ENCODE results near the gene HSPA1B. TPM values are rescaled to one million over a fixed set of nuclear protein-coding genes. Genes with fewer than 3 reads are reported as not detected.

The HSPA1B gene
- polyA plus RNA-seq, 1 of the 3 experiments (the other 2 are of a cell fraction) = 96.3 TPM

DNA sequence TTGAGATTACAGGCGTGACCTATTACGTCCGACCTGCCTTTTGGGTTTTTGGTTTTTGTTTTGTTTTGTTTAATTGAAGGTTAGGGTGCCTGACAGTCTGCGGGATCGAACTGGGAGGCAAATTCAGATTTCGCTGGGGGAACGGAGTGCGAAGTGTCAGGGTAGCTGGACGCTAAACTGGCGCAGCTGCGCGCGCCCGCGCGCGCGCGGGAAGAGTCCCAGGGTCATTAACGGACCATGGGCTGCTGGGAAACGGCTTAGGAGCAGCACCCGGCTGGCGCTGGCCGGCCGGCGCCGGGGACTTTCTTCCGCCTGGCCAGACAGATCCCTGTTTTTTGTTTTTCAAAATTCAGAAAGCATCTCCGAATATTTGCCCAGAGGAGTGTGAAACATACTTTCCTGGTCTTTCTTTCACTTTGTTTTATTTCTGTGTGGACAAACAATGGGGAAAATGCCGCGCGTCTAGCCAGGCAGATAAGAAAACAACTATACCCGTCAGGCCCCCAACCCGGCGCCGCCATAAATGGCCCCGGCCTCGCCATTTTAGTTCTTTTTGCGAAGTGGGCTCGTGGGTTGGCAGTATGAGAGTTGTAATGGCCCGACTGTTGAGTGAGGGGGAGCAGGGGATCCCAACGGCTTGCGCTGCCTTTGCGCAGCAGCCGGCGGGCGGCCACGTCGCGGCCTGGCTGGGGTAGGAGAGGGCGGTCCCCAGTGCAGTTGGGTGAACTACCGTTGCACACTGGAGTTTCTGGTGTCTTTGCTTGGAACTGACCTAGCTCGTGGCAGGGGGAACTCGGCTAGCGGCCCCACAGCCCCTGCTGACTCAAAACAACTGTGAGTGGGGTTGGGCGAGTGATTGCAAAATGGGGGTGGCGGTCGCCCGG lies 7.1 kb downstream of the HSPA1B start (continued):
- TF ChIP-seq TCF12 (IDR thresholded peaks at IDR 0.05) = no peak
- TF ChIP-seq, protein P1, sequence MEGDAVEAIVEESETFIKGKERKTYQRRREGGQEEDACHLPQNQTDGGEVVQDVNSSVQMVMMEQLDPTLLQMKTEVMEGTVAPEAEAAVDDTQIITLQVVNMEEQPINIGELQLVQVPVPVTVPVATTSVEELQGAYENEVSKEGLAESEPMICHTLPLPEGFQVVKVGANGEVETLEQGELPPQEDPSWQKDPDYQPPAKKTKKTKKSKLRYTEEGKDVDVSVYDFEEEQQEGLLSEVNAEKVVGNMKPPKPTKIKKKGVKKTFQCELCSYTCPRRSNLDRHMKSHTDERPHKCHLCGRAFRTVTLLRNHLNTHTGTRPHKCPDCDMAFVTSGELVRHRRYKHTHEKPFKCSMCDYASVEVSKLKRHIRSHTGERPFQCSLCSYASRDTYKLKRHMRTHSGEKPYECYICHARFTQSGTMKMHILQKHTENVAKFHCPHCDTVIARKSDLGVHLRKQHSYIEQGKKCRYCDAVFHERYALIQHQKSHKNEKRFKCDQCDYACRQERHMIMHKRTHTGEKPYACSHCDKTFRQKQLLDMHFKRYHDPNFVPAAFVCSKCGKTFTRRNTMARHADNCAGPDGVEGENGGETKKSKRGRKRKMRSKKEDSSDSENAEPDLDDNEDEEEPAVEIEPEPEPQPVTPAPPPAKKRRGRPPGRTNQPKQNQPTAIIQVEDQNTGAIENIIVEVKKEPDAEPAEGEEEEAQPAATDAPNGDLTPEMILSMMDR (IDR thresholded peaks at IDR 0.05) = no peak
- TF ChIP-seq ELF1 (IDR thresholded peaks at IDR 0.05) = peak; percentile 38; the same call in 1 of the 2 replicates
- TF ChIP-seq EZH2phosphoT487 (IDR thresholded peaks at IDR 0.05; ENCODE audit: borderline replicate concordance, low read depth) = no peak
- no peak for TF ChIP-seq NFIC (IDR thresholded peaks at IDR 0.05; ENCODE audit: borderline replicate concordance)
- TF ChIP-seq GABPA (IDR thresholded peaks at IDR 0.05; ENCODE audit: low read depth) = no peak
- peak; percentile 77 for TF ChIP-seq NRF1 (IDR thresholded peaks at IDR 0.05; ENCODE audit: low read depth, low read length)
- peak; percentile 36; the same call in 1 of the 2 replicates for TF ChIP-seq TEAD4 (IDR thresholded peaks at IDR 0.05; ENCODE audit: borderline replicate concordance, insufficient read depth)
- TF ChIP-seq EP300 (IDR thresholded peaks at IDR 0.05; ENCODE audit: borderline replicate concordance in 1 of 2, low read depth in 1 of 2, low read length in 1 of 2) = no peak
- TF ChIP-seq FOXM1 (IDR thresholded peaks at IDR 0.05; ENCODE audit: low read depth) = no peak
- peak; percentile 63 for TF ChIP-seq MXI1 (IDR thresholded peaks at IDR 0.05; ENCODE audit: low read depth, low read length)
- peak; percentile 96 for TF ChIP-seq TAF1 (IDR thresholded peaks at IDR 0.05; ENCODE audit: borderline replicate concordance, low read depth, low read length)

GRCh38 chr6:31836047-31836473 lies 8.5 kb downstream of the HSPA1B start:
- no peak for DNase-seq
- H3F3A ChIP-seq (replicated peaks; ENCODE audit: insufficient read depth) = peaks cover 63% of the 10 kb centered on the region
- no peaks in the 10 kb centered on the region for H3K27me3 ChIP-seq (ENCODE audit: insufficient read depth)
- peak overlapping the region; percentile 66 to 96 for H3K4me3 ChIP-seq (ENCODE audit: low read depth in 2 of 2, low read length in 1 of 2)
- H3K9me3 ChIP-seq = no peaks in the 10 kb centered on the region
- no peak overlapping the region for H2AFZ ChIP-seq (ENCODE audit: low read depth)
- peak overlapping the region; percentile 88 for H3K9ac ChIP-seq
- ChIA-PET CTCF (interaction anchor here (0.8 to 1.4 kb wide), 5 partner anchors 27 to 155 kb away, joined by 3 to 4 read pairs (median 3); partner anchors contain the start of gene LY6G5C), POLR2A (interaction anchor here (0.7 to 3.2 kb wide), 6 partner anchors 8 to 100 kb away, joined by 3 to 16 read pairs (median 4); partner anchors contain the start of gene NEU1)
- peaks cover 23 to 51% of the 10 kb centered on the region in 2 experiments for H3K36me3 ChIP-seq (replicated peaks in 1 of 2; ENCODE audit: control insufficient read depth in 1 of 2, insufficient read depth in 2 of 2, low read length in 1 of 2)
- TF ChIP-seq SIN3A (IDR thresholded peaks at IDR 0.05; ENCODE audit: borderline replicate concordance, low read depth, low read length) (no peak), POLR2AphosphoS5 (IDR thresholded peaks at IDR 0.05; ENCODE audit: low read depth, low read length) (peak; percentile 21; the same call in 1 of the 2 replicates), CHD2 (IDR thresholded peaks at IDR 0.05; ENCODE audit: low read length, partially characterized antibody) (no peak), MAX (IDR thresholded peaks at IDR 0.05; ENCODE audit: low read depth) (peak; percentile 36; the same call in 1 of the 2 replicates), TEAD4 (IDR thresholded peaks at IDR 0.05; ENCODE audit: borderline replicate concordance, insufficient read depth) (no peak), ELF1 (IDR thresholded peaks at IDR 0.05) (no peak)
- TF ChIP-seq, protein P2, sequence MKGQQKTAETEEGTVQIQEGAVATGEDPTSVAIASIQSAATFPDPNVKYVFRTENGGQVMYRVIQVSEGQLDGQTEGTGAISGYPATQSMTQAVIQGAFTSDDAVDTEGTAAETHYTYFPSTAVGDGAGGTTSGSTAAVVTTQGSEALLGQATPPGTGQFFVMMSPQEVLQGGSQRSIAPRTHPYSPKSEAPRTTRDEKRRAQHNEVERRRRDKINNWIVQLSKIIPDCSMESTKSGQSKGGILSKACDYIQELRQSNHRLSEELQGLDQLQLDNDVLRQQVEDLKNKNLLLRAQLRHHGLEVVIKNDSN (IDR thresholded peaks at IDR 0.05; ENCODE audit: borderline replicate concordance, low read depth) = no peak
- H3K4me1 ChIP-seq (ENCODE audit: control insufficient read depth in 1 of 2, insufficient read depth in 2 of 2, low read depth in 1 of 2, low read length in 1 of 2) = peaks cover 14 to 25% of the 10 kb centered on the region in 2 experiments; a peak in 2 of 4 replicates
- H3K9me2 ChIP-seq = no peaks in the 10 kb centered on the region
- H3K27ac ChIP-seq (ENCODE audit: low read depth in 2 of 2, low read length in 1 of 2) = peak overlapping the region in 1 of 2 experiments; percentile 90; a peak in 2 of 4 replicates
- peak overlapping the region; percentile 99 for H3K4me2 ChIP-seq
- peaks cover 52% of the 10 kb centered on the region for H4K20me1 ChIP-seq (ENCODE audit: insufficient read depth)
- H3K79me2 ChIP-seq (ENCODE audit: insufficient read depth) = peaks cover 55% of the 10 kb centered on the region
- 4% methylated on average over 14 of the region's 14 CpGs for WGBS (ENCODE audit: low lambda C conversion rate)
